PFSK-1 (cell line): ENCODE results near the gene SOX13.

Experiments used
- FOXP2 ChIP-seq: optimal IDR thresholded peaks from 2 replicates; pipeline ENCODE3; 2011; ENCODE audit warnings: borderline replicate concordance, control low read depth, inconsistent platforms; ENCODE audit not compliant: insufficient read depth; ENCODE audit errors: extremely low read length, extremely low read depth
- POLR2AphosphoS5 ChIP-seq: IDR thresholded peaks from 2 replicates; pipeline ENCODE4 v1.6.1; 2012; ENCODE audit warnings: low read depth, mild to moderate bottlenecking, control low read depth, low read length, moderate library complexity
- SIN3A ChIP-seq: IDR thresholded peaks from 2 replicates; pipeline ENCODE4 v1.6.1; 2012; ENCODE audit warnings: mild to moderate bottlenecking, low read length, moderate library complexity, borderline replicate concordance; ENCODE audit not compliant: insufficient read depth
- TAF1 ChIP-seq: IDR thresholded peaks from 2 replicates; pipeline ENCODE4 v1.6.1; 2012; ENCODE audit warnings: low read length, control low read depth, borderline replicate concordance; ENCODE audit not compliant: insufficient read depth
- TF ChIP-seq, protein P1 (sequence below), 2 experiments: IDR thresholded peaks; 2 replicates each; pipeline versions ENCODE4 v1.6.1 to v1.8.0; 2011 to 2012; ENCODE audit warnings: low read depth in 2 of 2, low read length in 2 of 2, control low read depth in 1 of 2, inconsistent platforms in 1 of 2, mild to moderate bottlenecking in 1 of 2, moderate library complexity in 1 of 2; ENCODE audit not compliant: insufficient read depth in 1 of 2

DNA sequence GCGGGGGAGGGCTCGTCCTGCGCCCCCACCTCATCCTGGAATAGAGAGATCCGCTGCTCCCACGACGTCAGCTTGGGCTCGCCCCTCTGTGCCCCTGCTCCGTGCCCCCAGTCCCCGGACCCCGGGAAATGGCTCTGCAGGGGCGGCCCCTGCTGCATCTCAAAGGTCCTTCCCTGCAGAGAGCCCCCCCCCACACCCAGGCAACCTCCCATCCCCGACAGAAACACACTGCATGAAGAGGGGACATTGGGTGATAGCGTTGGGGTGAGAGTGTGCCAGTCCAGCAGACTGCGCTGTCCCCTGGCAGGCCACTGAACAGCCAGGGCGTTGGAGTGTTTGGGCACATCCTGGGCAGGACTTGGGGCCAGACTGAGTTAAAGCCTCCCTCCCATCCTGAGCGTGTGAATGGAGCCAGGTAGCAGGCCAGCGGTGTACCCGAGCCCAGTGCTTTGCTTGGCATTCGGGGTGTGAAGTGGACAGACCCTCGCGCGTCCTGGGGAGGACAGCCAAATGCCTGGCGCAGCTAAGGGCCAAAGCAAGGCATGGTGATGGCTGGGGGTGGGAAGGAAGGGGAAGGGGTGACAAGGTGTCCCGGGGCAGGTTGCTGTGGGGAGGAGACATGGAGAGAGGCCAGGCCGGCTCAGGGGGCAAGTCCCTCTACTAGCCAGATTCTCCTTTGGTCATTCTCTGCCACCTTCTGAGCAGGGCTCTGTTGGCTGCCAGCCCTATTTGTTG lies 79.6 kb downstream of the SOX13 start:
- TF ChIP-seq POLR2AphosphoS5 (no peak), SIN3A (no peak), TAF1 (no peak), FOXP2 (no peak)
- TF ChIP-seq, protein P1, sequence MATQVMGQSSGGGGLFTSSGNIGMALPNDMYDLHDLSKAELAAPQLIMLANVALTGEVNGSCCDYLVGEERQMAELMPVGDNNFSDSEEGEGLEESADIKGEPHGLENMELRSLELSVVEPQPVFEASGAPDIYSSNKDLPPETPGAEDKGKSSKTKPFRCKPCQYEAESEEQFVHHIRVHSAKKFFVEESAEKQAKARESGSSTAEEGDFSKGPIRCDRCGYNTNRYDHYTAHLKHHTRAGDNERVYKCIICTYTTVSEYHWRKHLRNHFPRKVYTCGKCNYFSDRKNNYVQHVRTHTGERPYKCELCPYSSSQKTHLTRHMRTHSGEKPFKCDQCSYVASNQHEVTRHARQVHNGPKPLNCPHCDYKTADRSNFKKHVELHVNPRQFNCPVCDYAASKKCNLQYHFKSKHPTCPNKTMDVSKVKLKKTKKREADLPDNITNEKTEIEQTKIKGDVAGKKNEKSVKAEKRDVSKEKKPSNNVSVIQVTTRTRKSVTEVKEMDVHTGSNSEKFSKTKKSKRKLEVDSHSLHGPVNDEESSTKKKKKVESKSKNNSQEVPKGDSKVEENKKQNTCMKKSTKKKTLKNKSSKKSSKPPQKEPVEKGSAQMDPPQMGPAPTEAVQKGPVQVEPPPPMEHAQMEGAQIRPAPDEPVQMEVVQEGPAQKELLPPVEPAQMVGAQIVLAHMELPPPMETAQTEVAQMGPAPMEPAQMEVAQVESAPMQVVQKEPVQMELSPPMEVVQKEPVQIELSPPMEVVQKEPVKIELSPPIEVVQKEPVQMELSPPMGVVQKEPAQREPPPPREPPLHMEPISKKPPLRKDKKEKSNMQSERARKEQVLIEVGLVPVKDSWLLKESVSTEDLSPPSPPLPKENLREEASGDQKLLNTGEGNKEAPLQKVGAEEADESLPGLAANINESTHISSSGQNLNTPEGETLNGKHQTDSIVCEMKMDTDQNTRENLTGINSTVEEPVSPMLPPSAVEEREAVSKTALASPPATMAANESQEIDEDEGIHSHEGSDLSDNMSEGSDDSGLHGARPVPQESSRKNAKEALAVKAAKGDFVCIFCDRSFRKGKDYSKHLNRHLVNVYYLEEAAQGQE (IDR thresholded peaks at IDR 0.05; ENCODE audit: insufficient read depth in 1 of 2, low read depth in 2 of 2, low read length in 2 of 2): no peak
